OCI-LY1 (cell line): Measurements from ENCODE around the gene PTPRM.

ENCODE experiments used
- H2AFZ ChIP-seq: fragments of 200-600 bp; sonication (generic), shearing (Covaris generic); 2 replicates; pipeline ENCODE4 v1.6.0; 2014; ENCODE audit warnings: antibody characterized with exemption, mild to moderate bottlenecking, low read length
- H3F3A ChIP-seq: fragments of 200-600 bp; sonication (generic), shearing (Covaris generic); 2 replicates; pipeline ENCODE4 v1.6.0; 2014; ENCODE audit warnings: mild to moderate bottlenecking, antibody characterized with exemption, low read length, moderate library complexity; ENCODE audit not compliant: insufficient read depth
- H3K27ac ChIP-seq: fragments of 200-600 bp; sonication (generic); 2 replicates; pipeline ENCODE4 v1.5.1; 2014; ENCODE audit warnings: low read length, mixed run types, mild to moderate bottlenecking, low read depth; ENCODE audit not compliant: poor library complexity, severe bottlenecking
- H3K27me3 ChIP-seq: fragments of 200-600 bp; sonication (generic); 2 replicates; pipeline ENCODE4 v1.6.0; 2014; ENCODE audit warnings: antibody characterized with exemption, mild to moderate bottlenecking, low read length, moderate library complexity; ENCODE audit not compliant: insufficient read depth
- H3K36me3 ChIP-seq: fragments of 200-600 bp; sonication (generic); 2 replicates; pipeline ENCODE4 v1.6.1; 2014; ENCODE audit warnings: mild to moderate bottlenecking, antibody characterized with exemption, low read length, moderate library complexity, mixed read lengths; ENCODE audit not compliant: insufficient read depth
- H3K4me1 ChIP-seq: fragments of 200-600 bp; sonication (generic); 2 replicates; pipeline ENCODE4 v1.5.1; 2014; ENCODE audit warnings: mild to moderate bottlenecking, low read length, moderate library complexity; ENCODE audit not compliant: insufficient read depth, severe bottlenecking
- H3K4me2 ChIP-seq: fragments of 200-600 bp; sonication (generic), shearing (Covaris generic); 2 replicates; pipeline ENCODE4 v1.6.1; 2014; ENCODE audit warnings: low read length
- H3K4me3 ChIP-seq: fragments of 200-600 bp; sonication (generic); 2 replicates; pipeline ENCODE4 v1.5.1; 2014; ENCODE audit warnings: low read length, low read depth, mild to moderate bottlenecking, mixed read lengths; ENCODE audit not compliant: poor library complexity, severe bottlenecking
- H3K79me2 ChIP-seq: fragments of 200-600 bp; shearing (Covaris generic); 2 replicates; pipeline ENCODE4 v1.6.1; 2016; ENCODE audit warnings: mixed run types, low read length, mixed read lengths; ENCODE audit not compliant: insufficient read depth
- H3K9ac ChIP-seq: fragments of 200-600 bp; sonication (generic), shearing (Covaris generic); 2 replicates; pipeline ENCODE4 v1.6.1; 2014; ENCODE audit warnings: mild to moderate bottlenecking, low read length, mixed read lengths
- H3K9me2 ChIP-seq: fragments of 200-600 bp; sonication (generic), shearing (Covaris generic); 2 replicates; pipeline ENCODE4 v1.6.1; 2014; ENCODE audit warnings: low read depth, mild to moderate bottlenecking, low read length, mixed read lengths
- H3K9me3 ChIP-seq: fragments of 200-600 bp; shearing (Covaris generic); 2 replicates; pipeline ENCODE4 v1.6.1; 2014; ENCODE audit warnings: low read length, mixed read lengths
- H4K20me1 ChIP-seq: fragments of 200-600 bp; sonication (generic), shearing (Covaris generic); 2 replicates; pipeline ENCODE4 v1.6.0; 2016; ENCODE audit warnings: mild to moderate bottlenecking, low read length; ENCODE audit not compliant: insufficient read depth
- CTCF ChIP-seq: fragments of 200-600 bp; sonication (generic), shearing (Covaris generic); IDR thresholded peaks from 2 replicates; pipeline ENCODE4 v1.5.1; 2017; ENCODE audit warnings: mild to moderate bottlenecking, antibody characterized with exemption, low read length, moderate library complexity, mixed read lengths
- EZH2 ChIP-seq: fragments of 200-600 bp; sonication (generic), shearing (Covaris generic); IDR thresholded peaks from 2 replicates; pipeline ENCODE4 v1.8.0; 2017; ENCODE audit warnings: borderline replicate concordance, mixed run types, mild to moderate bottlenecking, antibody characterized with exemption, low read length, moderate library complexity, mixed read lengths

PTPRM gene

GRCh38 chr18:7600528-7601245 is 33.6 kb downstream of the PTPRM start:
- H3K79me2 ChIP-seq, result no peaks in the 10 kb centered on the region
- TF ChIP-seq CTCF, result no peak
- TF ChIP-seq EZH2, result no peak
- H3K4me3 ChIP-seq, result no peak overlapping the region
- no peaks in the 10 kb centered on the region for H3K36me3 ChIP-seq
- H3K9ac ChIP-seq, result no peak overlapping the region
- H3K27me3 ChIP-seq, result no peaks in the 10 kb centered on the region
- H3K4me1 ChIP-seq, result no peaks in the 10 kb centered on the region
- no peak overlapping the region for H3K27ac ChIP-seq
- H4K20me1 ChIP-seq, result no peaks in the 10 kb centered on the region
- H3F3A ChIP-seq, result no peaks in the 10 kb centered on the region
- no peaks in the 10 kb centered on the region for H3K9me2 ChIP-seq
- H2AFZ ChIP-seq, result no peak overlapping the region
- no peaks in the 10 kb centered on the region for H3K9me3 ChIP-seq
- no peak overlapping the region for H3K4me2 ChIP-seq

- no peak overlapping the region for H3K4me2 ChIP-seq
- H3K9ac ChIP-seq, result no peak overlapping the region
- H3K36me3 ChIP-seq, result no peaks in the 10 kb centered on the region
- H3K9me2 ChIP-seq, result no peaks in the 10 kb centered on the region
- no peak overlapping the region for H2AFZ ChIP-seq
- no peaks in the 10 kb centered on the region for H3K27me3 ChIP-seq
- H3K79me2 ChIP-seq, result no peaks in the 10 kb centered on the region
- no peak overlapping the region for H3K4me3 ChIP-seq
- H4K20me1 ChIP-seq, result no peaks in the 10 kb centered on the region
- no peaks in the 10 kb centered on the region for H3K9me3 ChIP-seq
- no peak for TF ChIP-seq CTCF
- TF ChIP-seq EZH2, result no peak
- no peaks in the 10 kb centered on the region for H3K4me1 ChIP-seq
- no peaks in the 10 kb centered on the region for H3F3A ChIP-seq
- no peak overlapping the region for H3K27ac ChIP-seq
Measured at GRCh38 chr18:7601246-7601615, 34.1 kb downstream of the PTPRM start.

GRCh38 chr18:7601936-7602335 is 34.8 kb downstream of the PTPRM start:
- no peaks in the 10 kb centered on the region for H3F3A ChIP-seq
- no peak overlapping the region for H3K4me3 ChIP-seq
- no peak overlapping the region for H3K4me2 ChIP-seq
- TF ChIP-seq CTCF (no peak), EZH2 (no peak)
- H3K27ac ChIP-seq, result no peak overlapping the region
- H3K9me2 ChIP-seq, result no peaks in the 10 kb centered on the region
- H3K9me3 ChIP-seq, result no peaks in the 10 kb centered on the region
- H3K36me3 ChIP-seq, result no peaks in the 10 kb centered on the region
- no peaks in the 10 kb centered on the region for H3K79me2 ChIP-seq
- H3K4me1 ChIP-seq, result no peaks in the 10 kb centered on the region
- H3K9ac ChIP-seq, result no peak overlapping the region
- H2AFZ ChIP-seq, result no peak overlapping the region
- no peaks in the 10 kb centered on the region for H4K20me1 ChIP-seq
- H3K27me3 ChIP-seq, result no peaks in the 10 kb centered on the region
